Kidney (tissue), 14 donors: Measurements from ENCODE around the gene PACS1. TPM values are rescaled to one million over a fixed set of nuclear protein-coding genes. Genes with fewer than 3 reads are reported as not detected.

ENCODE experiments used
- DNase-seq, 5 donors: peaks; one replicate each; pipeline ENCODE4 v3.0.0-alpha.2; 2013 to 2020
- FAIRE-seq: peaks from 2 replicates; lab custom pipeline; 2012; peaks lifted over from hg19 to GRCh38; lab: Jason Lieb, UNC
- H3K27ac ChIP-seq, 2 donors: one replicate each; pipeline ENCODE4 v1.7.0; 2013; ENCODE audit warnings: low read depth in 2 of 2, low read length in 2 of 2, inconsistent platforms in 1 of 2
- H3K27me3 ChIP-seq: one replicate; pipeline ENCODE4 v1.7.1; 2013; ENCODE audit warnings: low read length, inconsistent platforms; ENCODE audit not compliant: control insufficient read depth, insufficient read depth
- H3K36me3 ChIP-seq, 3 donors: one replicate each; pipeline versions ENCODE4 v1.7.0 to v1.7.1; 2013; ENCODE audit warnings: low read length in 3 of 3, control low read depth in 1 of 3, inconsistent platforms in 1 of 3; ENCODE audit not compliant: insufficient read depth in 3 of 3, control insufficient read depth in 2 of 3
- H3K4me1 ChIP-seq, 3 donors: one replicate each; pipeline versions ENCODE4 v1.7.0 to v1.7.1; 2013; ENCODE audit warnings: low read length in 3 of 3, inconsistent platforms in 1 of 3, low read depth in 1 of 3; ENCODE audit not compliant: control insufficient read depth in 2 of 3, insufficient read depth in 2 of 3
- H3K4me3 ChIP-seq, 3 donors: one replicate each; pipeline versions ENCODE4 v1.7.0 to v1.8.1; 2013; ENCODE audit warnings: low read length in 3 of 3, control low read depth in 1 of 3, inconsistent platforms in 1 of 3
- H3K9ac ChIP-seq, 3 donors: one replicate each; pipeline versions ENCODE4 v1.7.0 to v1.7.1; 2013; ENCODE audit warnings: low read length in 3 of 3, control low read depth in 1 of 3, inconsistent platforms in 1 of 3
- H3K9me3 ChIP-seq, 3 donors: one replicate each; pipeline versions ENCODE4 v1.7.0 to v1.7.1; 2013; ENCODE audit warnings: low read length in 3 of 3, control low read depth in 1 of 3, inconsistent platforms in 1 of 3; ENCODE audit not compliant: control insufficient read depth in 2 of 3, insufficient read depth in 1 of 3
- CTCF ChIP-seq: IDR thresholded peaks from 3 replicates; pipeline ENCODE4 v1.5.1; 2012; ENCODE audit warnings: mild to moderate bottlenecking, moderate library complexity, borderline replicate concordance; ENCODE audit not compliant: insufficient read depth; ENCODE audit errors: extremely low read depth
- intact Hi-C: fragments of 100-400 bp; cut with DNase I; formaldehyde crosslinking; loops from one replicate; pipeline ENCODE4 v1.11.1; 2022
- polyA plus RNA-seq: library from polyadenylated mRNA; stranded (reverse); fragments of 350-450 nt; fragmentation: Illumina TruSeq; extraction: RNeasy Lipid Tissue Mini Kit (QIAGEN cat#74804); gene quantifications from one replicate; pipeline ENCODE4 v1.2.3, GENCODE V29; 2014; ENCODE audit warnings: low read depth, low replicate concordance; ENCODE audit not compliant: insufficient read depth
- total RNA-seq: library from RNA; stranded (reverse); fragmentation: NEBNext Ultra II Directional; extraction: Animal tissue kit (Norgen Biotek cat#: 25700); gene quantifications from one replicate; pipeline ENCODE4 v1.2.1, GENCODE V29; 2021
- donor health status: control.
- donor health status: control.
- donor health status: control.
- donor health status: control.
- donor health status: control.
- donor health status: DM: yes; HTN: yes; CAD: no.
- donor health status: Normal renal cell carcinoma (clear cell type).

The PACS1 gene
- total and polyA plus RNA-seq, 2 donors from 2014 or later: 23.7 to 91.8 TPM

- no peaks in the 10 kb centered on the region for H3K27me3 ChIP-seq
- TF ChIP-seq CTCF: peak; percentile 76
- no peak overlapping the region for H3K27ac ChIP-seq
- intact Hi-C loops: no loop called here
- peaks cover 0 to 14% (median 7%) of the 10 kb centered on the region in 3 donors for H3K4me1 ChIP-seq
- no peaks in the 10 kb centered on the region for H3K9me3 ChIP-seq
- H3K36me3 ChIP-seq: no peaks in the 10 kb centered on the region
- H3K9ac ChIP-seq: no peak overlapping the region
- peak; percentile 87 to 90 (median 90) for DNase-seq
- no peak overlapping the region for H3K4me3 ChIP-seq
- no peak for FAIRE-seq
Measured at GRCh38 chr11:66045177-66045639, 24.9 kb upstream of the PACS1 start.

GRCh38 chr11:66046901-66047300, 23.2 kb upstream of the PACS1 start:
- H3K27ac ChIP-seq: peak overlapping the region in 1 of 2 donors; percentile 16
- FAIRE-seq (no peak), DNase-seq (peak in 1 of 5 donors; percentile 51)
- no peak overlapping the region for H3K4me3 ChIP-seq
- H3K27me3 ChIP-seq: no peaks in the 10 kb centered on the region
- intact Hi-C loops: no loop called here
- peak overlapping the region in 1 of 3 donors; percentile 30 for H3K9ac ChIP-seq
- no peaks in the 10 kb centered on the region for H3K36me3 ChIP-seq
- no peak for TF ChIP-seq CTCF
- no peaks in the 10 kb centered on the region for H3K9me3 ChIP-seq
- H3K4me1 ChIP-seq: peaks cover 0 to 16% (median 7%) of the 10 kb centered on the region in 3 donors

GRCh38 chr11:66047541-66048365, 22.3 kb upstream of the PACS1 start:
- H3K4me3 ChIP-seq: no peak overlapping the region
- H3K36me3 ChIP-seq: no peaks in the 10 kb centered on the region
- peak overlapping the region in 1 of 3 donors; percentile 30 for H3K9ac ChIP-seq
- peaks cover 0 to 18% (median 7%) of the 10 kb centered on the region in 3 donors for H3K4me1 ChIP-seq
- no peaks in the 10 kb centered on the region for H3K27me3 ChIP-seq
- no peak for TF ChIP-seq CTCF
- peak in 4 of 5 donors; percentile 42 to 91 (median 62) for DNase-seq
- intact Hi-C loops: no loop called here
- peak overlapping the region in 1 of 2 donors; percentile 16 for H3K27ac ChIP-seq
- no peaks in the 10 kb centered on the region for H3K9me3 ChIP-seq
- FAIRE-seq: no peak
